HG03066 (cell line): ENCODE results near the gene WDR90.

Experiments used
- ATAC-seq: cut with Tn5 transposase; IDR thresholded peaks from one replicate; pipeline ENCODE4 v1.9.1; 2021; ENCODE audit warnings: low read depth; ENCODE audit not compliant: unreplicated experiment

The WDR90 gene

GRCh38 chr16:658679-659571, 9.8 kb downstream of the WDR90 start:
- ATAC-seq = no peak

GRCh38 chr16:659618-660017, 10.5 kb downstream of the WDR90 start:
- ATAC-seq = no peak

GRCh38 chr16:660132-660458, 10.9 kb downstream of the WDR90 start:
- ATAC-seq = no peak

GRCh38 chr16:660459-661183, 11.5 kb downstream of the WDR90 start:
- peak; percentile 63 for ATAC-seq

- no peak for ATAC-seq
Observed at GRCh38 chr16:661184-661821, 12.1 kb downstream of the WDR90 start.

- no peak for ATAC-seq
Observed at GRCh38 chr16:662095-662494, 12.9 kb downstream of the WDR90 start.

- ATAC-seq = no peak
Observed at GRCh38 chr16:662597-662996, 13.4 kb downstream of the WDR90 start.

GRCh38 chr16:666572-666971, 17.4 kb downstream of the WDR90 start:
- no peak for ATAC-seq

GRCh38 chr16:667113-667779, 18.1 kb downstream of the WDR90 start:
- ATAC-seq = no peak

- peak; percentile 77 for ATAC-seq
Observed at GRCh38 chr16:667780-668518, 18.8 kb downstream of the WDR90 start, which contains the start of gene RHOT2. RHOT2 (plus strand) TSS chr16:668132; CDS start chr16:668200, 68 bp downstream.

- peak; percentile 14 for ATAC-seq
Observed at GRCh38 chr16:668519-669171, 19.5 kb downstream of the WDR90 start.

- no peak for ATAC-seq
Observed at GRCh38 chr16:669666-670065, 20.5 kb downstream of the WDR90 start.

GRCh38 chr16:670485-671352, 21.6 kb downstream of the WDR90 start:
- no peak for ATAC-seq

- no peak for ATAC-seq
Observed at GRCh38 chr16:671353-672131, 22.4 kb downstream of the WDR90 start.

GRCh38 chr16:672371-672770, 23.2 kb downstream of the WDR90 start:
- no peak for ATAC-seq

- no peak for ATAC-seq
Observed at GRCh38 chr16:672851-673250, 23.7 kb downstream of the WDR90 start.

GRCh38 chr16:673399-673991, 24.3 kb downstream of the WDR90 start:
- no peak for ATAC-seq
